H1 (cell line): ENCODE data around the gene TMEM132A. TPM values are rescaled to one million over a fixed set of nuclear protein-coding genes. Genes with fewer than 3 reads are reported as not detected.

Experiments
- CTCF ChIA-PET: fragments of 300-600 bp; sonication (Branson Sonifier 250); formaldehyde crosslinking; loops from one replicate; lab custom pipeline; 2021; ENCODE audit not compliant: partially characterized antibody; lab: Charles Lee
- POLR2A ChIA-PET: fragments of 300-600 bp; sonication (Branson Sonifier 250); formaldehyde crosslinking; loops from one replicate; lab custom pipeline; 2021; ENCODE audit warnings: inconsistent platforms; ENCODE audit not compliant: partially characterized antibody; lab: Charles Lee
- DNase-seq, 2 experiments: peaks; one replicate each; pipeline versions ENCODE4 v3.0.0 to v3.0.0-alpha.2; 2010 to 2022; ENCODE audit warnings: low spot score in 2 of 2, low read depth in 1 of 2, mixed read lengths in 1 of 2
- FAIRE-seq: peaks from 2 replicates; lab custom pipeline; 2011; peaks lifted over from hg19 to GRCh38; lab: Jason Lieb, UNC
- H2AFZ ChIP-seq: 2 replicates; pipeline ENCODE4 v1.8.1; 2012; ENCODE audit warnings: low read length, inconsistent platforms
- H2AK5ac ChIP-seq: 2 replicates; pipeline ENCODE4 v1.6.1; 2013; ENCODE audit warnings: low read depth, low read length
- H2BK120ac ChIP-seq: replicated peaks from 2 replicates; pipeline ENCODE3; 2013; ENCODE audit warnings: low read depth, low read length, inconsistent platforms
- H2BK12ac ChIP-seq: 2 replicates; pipeline ENCODE4 v1.6.1; 2013; ENCODE audit warnings: low read depth, low read length
- H2BK15ac ChIP-seq: 2 replicates; pipeline ENCODE4 v1.6.1; 2013; ENCODE audit warnings: low read length
- H2BK20ac ChIP-seq: 2 replicates; pipeline ENCODE4 v1.6.1; 2013; ENCODE audit warnings: low read length
- H2BK5ac ChIP-seq: 2 replicates; pipeline ENCODE4 v1.6.1; 2013; ENCODE audit warnings: low read depth, low read length
- H3K14ac ChIP-seq: 2 replicates; pipeline ENCODE4 v1.6.1; 2013; ENCODE audit warnings: inconsistent platforms; ENCODE audit not compliant: insufficient read length
- H3K18ac ChIP-seq: 2 replicates; pipeline ENCODE4 v1.6.1; 2013; ENCODE audit warnings: low read length; ENCODE audit errors: extremely low read depth
- H3K23ac ChIP-seq: 2 replicates; pipeline ENCODE4 v1.6.1; 2013; ENCODE audit warnings: inconsistent platforms; ENCODE audit not compliant: insufficient read length
- H3K23me2 ChIP-seq: 2 replicates; pipeline ENCODE4 v1.6.1; 2013; ENCODE audit warnings: low read depth, low read length
- H3K27ac ChIP-seq: 2 replicates; pipeline ENCODE4 v1.6.1; 2011; ENCODE audit warnings: low read depth, low read length, inconsistent platforms
- H3K27me3 ChIP-seq, 4 experiments: replicated peaks in 1 of 4; 1 replicate in 1 of 4; 2 replicates in 3 of 4; pipeline versions ENCODE4 v1.6.1 to v1.8.1; 2011 to 2013; ENCODE audit warnings: low read length in 3 of 4, mild to moderate bottlenecking in 3 of 4, inconsistent platforms in 2 of 4, mixed read lengths in 2 of 4, moderate library complexity in 1 of 4; ENCODE audit not compliant: control insufficient read depth in 3 of 4, insufficient read depth in 3 of 4; ENCODE audit errors: extremely low read depth in 1 of 4
- H3K36me3 ChIP-seq, 4 experiments: 2 replicates each; pipeline versions ENCODE4 v1.6.1 to v1.8.1; 2011 to 2013; ENCODE audit warnings: mild to moderate bottlenecking in 4 of 4, low read length in 3 of 4, moderate library complexity in 2 of 4, control low read depth in 1 of 4, inconsistent platforms in 1 of 4; ENCODE audit not compliant: insufficient read depth in 4 of 4, control insufficient read depth in 2 of 4
- H3K4ac ChIP-seq: replicated peaks from 2 replicates; pipeline ENCODE3; 2013; ENCODE audit warnings: low read length, low read depth, mixed read lengths, inconsistent platforms; ENCODE audit not compliant: insufficient read length
- H3K4me1 ChIP-seq, 4 experiments: replicated peaks in 1 of 4; 1 replicate in 1 of 4; 2 replicates in 3 of 4; pipeline versions ENCODE4 v1.6.1 to v1.8.1; 2011 to 2013; ENCODE audit warnings: low read length in 3 of 4, inconsistent platforms in 2 of 4, mixed read lengths in 1 of 4; ENCODE audit not compliant: insufficient read depth in 4 of 4, control insufficient read depth in 3 of 4
- H3K4me2 ChIP-seq, 2 experiments: 2 replicates each; pipeline versions ENCODE4 v1.6.1 to v1.8.1; 2011 to 2013; ENCODE audit warnings: low read depth in 2 of 2, low read length in 2 of 2, control low read depth in 1 of 2, inconsistent platforms in 1 of 2, mild to moderate bottlenecking in 1 of 2; ENCODE audit not compliant: insufficient read depth in 1 of 2
- H3K4me3 ChIP-seq, 4 experiments: fragments of 200-600, 300-600 bp in 1 of 4; sonication (generic), shearing (Covaris generic), sonication (Bioruptor Twin) in 1 of 4; 2 replicates each; pipeline versions ENCODE4 v1.5.1 to v1.8.1; 2011 to 2016; ENCODE audit warnings: low read length in 4 of 4, low read depth in 3 of 4, control low read depth in 2 of 4, inconsistent platforms in 2 of 4, mild to moderate bottlenecking in 2 of 4, mixed read lengths in 1 of 4, moderate library complexity in 1 of 4; ENCODE audit not compliant: insufficient read depth in 2 of 4; ENCODE audit errors: extremely low read depth in 1 of 4
- H3K56ac ChIP-seq: replicated peaks from 2 replicates; pipeline ENCODE3; 2013; ENCODE audit warnings: low read depth, mild to moderate bottlenecking, mixed read lengths, low read length, inconsistent platforms; ENCODE audit not compliant: insufficient read length
- H3K79me1 ChIP-seq: 2 replicates; pipeline ENCODE4 v1.6.1; 2013; ENCODE audit warnings: low read depth, low read length, control low read depth
- H3K79me2 ChIP-seq, 2 experiments: 2 replicates each; pipeline versions ENCODE4 v1.6.1 to v1.8.1; 2012 to 2013; ENCODE audit warnings: low read length in 2 of 2, mild to moderate bottlenecking in 2 of 2, inconsistent platforms in 1 of 2; ENCODE audit not compliant: insufficient read depth in 2 of 2, control insufficient read depth in 1 of 2
- H3K9ac ChIP-seq, 4 experiments: replicated peaks in 1 of 4; 1 replicate in 1 of 4; 2 replicates in 3 of 4; pipeline versions ENCODE4 v1.6.1 to v1.8.1; 2011 to 2013; ENCODE audit warnings: low read depth in 3 of 4, low read length in 3 of 4, control low read depth in 2 of 4, mild to moderate bottlenecking in 2 of 4, moderate library complexity in 2 of 4, inconsistent platforms in 1 of 4; ENCODE audit errors: extremely low read depth in 1 of 4
- H3K9me3 ChIP-seq, 2 experiments: 2 replicates each; pipeline versions ENCODE4 v1.6.1 to v1.8.1; 2012 to 2013; ENCODE audit warnings: mild to moderate bottlenecking in 2 of 2, moderate library complexity in 2 of 2, control low read depth in 1 of 2, inconsistent platforms in 1 of 2, low read depth in 1 of 2, low read length in 1 of 2, mixed read lengths in 1 of 2; ENCODE audit not compliant: insufficient read depth in 2 of 2
- H4K20me1 ChIP-seq, 2 experiments: replicated peaks in 1 of 2; 2 replicates each; pipeline versions ENCODE3 to v1.8.1; 2011 to 2013; ENCODE audit warnings: inconsistent platforms in 2 of 2, low read length in 2 of 2, mild to moderate bottlenecking in 1 of 2; ENCODE audit not compliant: insufficient read depth in 2 of 2, control insufficient read depth in 1 of 2
- H4K5ac ChIP-seq: 2 replicates; pipeline ENCODE4 v1.6.1; 2013; ENCODE audit warnings: low read length, low read depth, mixed read lengths, inconsistent platforms; ENCODE audit not compliant: insufficient read length
- H4K8ac ChIP-seq: 2 replicates; pipeline ENCODE4 v1.8.0; 2013; ENCODE audit warnings: mild to moderate bottlenecking, moderate library complexity, low read length, inconsistent platforms; ENCODE audit not compliant: insufficient read depth; ENCODE audit errors: extremely low read depth
- H4K91ac ChIP-seq: replicated peaks from 2 replicates; pipeline ENCODE3; 2013; ENCODE audit warnings: low read length, mixed read lengths, inconsistent platforms; ENCODE audit not compliant: insufficient read length
- BACH1 ChIP-seq: IDR thresholded peaks from 2 replicates; pipeline ENCODE4 v1.6.1; 2012; ENCODE audit warnings: low read length, improper control_type of control experiment
- BCL11A ChIP-seq, 2 experiments: IDR thresholded peaks; one replicate each; pipeline ENCODE4 v1.6.1; 2011; ENCODE audit warnings: low read depth in 2 of 2, low read length in 2 of 2, mild to moderate bottlenecking in 2 of 2
- EZH2 ChIP-seq: fragments of 200-600 bp; sonication (generic); IDR thresholded peaks from 2 replicates; pipeline ENCODE4 v1.7.1; 2012; ENCODE audit warnings: low read depth, mild to moderate bottlenecking, moderate library complexity, low read length, inconsistent platforms; ENCODE audit not compliant: severe bottlenecking
- FOSL1 ChIP-seq: IDR thresholded peaks from 2 replicates; pipeline ENCODE4 v1.6.1; 2011; ENCODE audit warnings: mild to moderate bottlenecking, low read depth, low read length, moderate library complexity; ENCODE audit not compliant: insufficient read depth
- GTF2F1 ChIP-seq: IDR thresholded peaks from 2 replicates; pipeline ENCODE4 v1.6.1; 2012; ENCODE audit warnings: low read depth, low read length, improper control_type of control experiment, borderline replicate concordance
- NANOG ChIP-seq: IDR thresholded peaks from 2 replicates; pipeline ENCODE4 v1.6.1; 2011; ENCODE audit warnings: low read length, low read depth, mild to moderate bottlenecking, inconsistent platforms; ENCODE audit not compliant: insufficient read depth, poor library complexity, severe bottlenecking
- POLR2AphosphoS5 ChIP-seq: IDR thresholded peaks from 2 replicates; pipeline ENCODE4 v1.6.1; 2011; ENCODE audit warnings: low read depth, low read length
- POU5F1 ChIP-seq: IDR thresholded peaks from 2 replicates; pipeline ENCODE4 v1.6.1; 2011; ENCODE audit warnings: low read depth, mild to moderate bottlenecking, low read length, moderate library complexity
- SIN3A ChIP-seq, 2 experiments: IDR thresholded peaks in 1 of 2; conservative IDR thresholded peaks in 1 of 2; 2 replicates each; pipeline ENCODE4 v1.6.1; 2011 to 2012; ENCODE audit warnings: low read length in 2 of 2, improper control_type of control experiment in 1 of 2, low read depth in 1 of 2, mild to moderate bottlenecking in 1 of 2
- SIX5 ChIP-seq: IDR thresholded peaks from 2 replicates; pipeline ENCODE4 v1.6.1; 2011; ENCODE audit warnings: mild to moderate bottlenecking, low read depth, low read length
- TAF1 ChIP-seq: IDR thresholded peaks from 2 replicates; pipeline ENCODE4 v1.6.1; 2011; ENCODE audit warnings: mild to moderate bottlenecking, low read depth, low read length
- WGBS, 2 experiments: shearing (Covaris generic) in 1 of 2; methylation state at CpG; one replicate each; pipeline versions ENCODE4 v1.1.6 to v1.1.7; 2013 to 2015; ENCODE audit warnings: low lambda C conversion rate in 2 of 2, mixed read lengths in 2 of 2, inconsistent platforms in 1 of 2, low coverage in 1 of 2, missing lambda C conversion rate in 1 of 2; ENCODE audit not compliant: insufficient replicate concordance in 2 of 2, insufficient coverage in 1 of 2, insufficient read length in 1 of 2; ENCODE audit errors: extremely low coverage in 1 of 2, missing lambda C conversion rate in 1 of 2; 5-methylcytosine and 5-hydroxymethylcytosine counted together
- polyA plus RNA-seq, 7 experiments: library from polyadenylated mRNA; depleted of rRNA in 3 of 7; stranded (reverse) in 5 of 7; unstranded in 2 of 7; fragments of >200 nt in 5 of 7; fragments of 200-250 nt in 2 of 7; gene quantifications; 1 replicate in 5 of 7; 2 replicates in 1 of 7; 4 replicates in 1 of 7; pipeline versions ENCODE4 v1.2.1 to v1.2.3, GENCODE V29; 2011 to 2013; ENCODE audit warnings: missing spikeins in 2 of 7, mixed read lengths in 2 of 7
- total RNA-seq: library from RNA; stranded (reverse); fragmentation: NEBNext Ultra II Directional; extraction: Animal tissue kit (Norgen Biotek cat#: 25700); gene quantifications from 2 replicates; pipeline ENCODE4 v1.2.1, GENCODE V29; 2021

Gene TMEM132A
- total and polyA plus RNA-seq, 2 of the 8 experiments (the other 6 are each of a cell fraction or from before 2014, with no cell fraction given): 46.6 to 97.9 TPM

- Histone ChIP-seq H3K27me3 (no peaks in the 10 kb centered on the region), H3K9me3 (no peaks in the 10 kb centered on the region), H4K5ac (no peak overlapping the region), H3K18ac (no peak overlapping the region), H3K4me1 (no peaks in the 10 kb centered on the region; a peak in 2 of 7 replicates), H3K79me1 (no peaks in the 10 kb centered on the region; the same call in 1 of the 2 replicates), H3K4me2 (no peak overlapping the region), H3K14ac (no peak overlapping the region), H3K4ac (no peak overlapping the region), H3K4me3 (no peak overlapping the region), H3K79me2 (no peaks in the 10 kb centered on the region), H3K23me2 (no peaks in the 10 kb centered on the region), H2BK120ac (no peak overlapping the region), H2BK5ac (no peak overlapping the region), H4K91ac (no peak overlapping the region), H2BK20ac (no peak overlapping the region), H3K36me3 (peaks cover 0 to 6% (median 5%) of the 10 kb centered on the region in 4 experiments; a peak in 5 of 8 replicates), H2BK15ac (no peak overlapping the region), H2AFZ (no peak overlapping the region), H3K9ac (no peak overlapping the region), H3K27ac (no peak overlapping the region), H2BK12ac (no peak overlapping the region), H4K8ac (no peak overlapping the region), H3K56ac (no peak overlapping the region), H4K20me1 (peaks cover 0 to 5% of the 10 kb centered on the region in 2 experiments), H2AK5ac (no peak overlapping the region), H3K23ac (no peak overlapping the region)
- FAIRE-seq: no peak
- no peak for DNase-seq
- CTCF ChIA-PET: interaction anchor here (0.7 to 2.3 kb wide), 12 partner anchors 8 to 314 kb away, joined by 3 to 5 read pairs (median 4); no protein-coding TSS in a partner anchor
- POLR2A ChIA-PET: interaction anchor here (1.0 to 1.7 kb wide), 6 partner anchors 10 to 24 kb away, joined by 3 to 5 read pairs (median 4); partner anchors contain the start of gene TMEM132A
- WGBS, 2 experiments: 79% methylated on average over 2 of the region's 2 CpGs; no CpG with 5 or more reads in 1 of the 2 experiments
- TF ChIP-seq NANOG: no peak
- no peak for TF ChIP-seq SIX5
- TF ChIP-seq FOSL1: no peak
- TF ChIP-seq POU5F1: no peak
- TF ChIP-seq TAF1: no peak
- TF ChIP-seq BACH1: no peak
- TF ChIP-seq EZH2: no peak
- TF ChIP-seq BCL11A (IDR thresholded peaks at IDR 0.05; ENCODE audit: low read depth in 2 of 2, low read length in 2 of 2): no peak
- no peak for TF ChIP-seq SIN3A (conservative IDR thresholded peaks at IDR 0.05 in 1 of 2, IDR thresholded peaks at IDR 0.05 in 1 of 2; ENCODE audit: low read depth in 1 of 2, low read length in 2 of 2)
- no peak for TF ChIP-seq GTF2F1
- no peak for TF ChIP-seq POLR2AphosphoS5
Measured at GRCh38 chr11:60939855-60940254, 15.6 kb downstream of the TMEM132A start.
